Measurements from ENCODE around the gene MCC. TPM values are rescaled to one million over a fixed set of nuclear protein-coding genes. Genes with fewer than 3 reads are reported as not detected.
"Not testable (repeated sequence)": the region's sequence is repeated elsewhere in the genome, so short reads cannot be mapped to it uniquely, and the experiment has no call there.

The MCC gene
- total RNA-seq, 1 donor from 2014 or later: 29.4 TPM

DNA sequence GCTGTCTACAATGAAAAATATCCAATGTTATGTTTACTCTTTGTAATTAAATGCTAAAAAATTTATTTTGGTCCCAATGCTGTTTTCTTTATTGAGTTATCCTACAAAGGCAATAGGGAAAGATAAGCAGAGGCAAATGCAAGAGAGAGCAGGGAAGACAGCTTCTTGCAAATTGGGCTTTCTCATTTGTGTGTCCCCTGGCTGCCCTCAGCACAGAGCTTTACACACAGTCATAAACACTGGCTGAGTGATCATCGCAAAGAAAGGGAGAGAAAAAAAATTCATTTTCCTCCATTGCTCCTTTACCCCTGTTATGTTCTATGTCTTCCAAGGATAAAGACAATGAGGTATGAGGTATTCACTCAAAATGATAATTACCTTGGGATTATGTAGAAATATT is 51.1 kb downstream of the MCC start:
- intact Hi-C loops (cut with DNase I): no loop called here
- no peak for ATAC-seq (ENCODE audit: poor library complexity)
- no peak for DNase-seq

DNA sequence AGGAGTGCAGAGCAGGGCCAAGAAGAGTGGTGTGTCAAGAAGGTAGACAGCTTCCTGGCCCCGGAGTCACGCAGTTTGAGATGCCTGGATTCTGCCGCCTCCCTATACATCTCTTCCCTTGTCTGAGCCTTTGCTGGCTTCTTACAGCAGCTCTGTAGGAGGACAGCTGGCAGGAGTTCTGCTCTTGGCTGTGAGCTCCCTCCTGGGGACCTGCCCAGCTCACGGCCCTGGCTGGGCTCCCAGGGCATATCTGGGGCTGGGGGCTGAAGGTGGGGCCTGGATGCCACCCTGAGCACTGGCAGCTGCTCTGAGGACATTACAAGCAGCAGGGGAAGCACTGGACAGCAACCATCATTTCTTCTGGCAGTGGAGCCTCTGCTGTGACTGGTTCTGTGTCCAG is 52.7 kb downstream of the MCC start:
- peak; percentile 55 for DNase-seq
- intact Hi-C loops (cut with DNase I): no loop called here
- peak; percentile 94 for ATAC-seq (ENCODE audit: poor library complexity)

DNA sequence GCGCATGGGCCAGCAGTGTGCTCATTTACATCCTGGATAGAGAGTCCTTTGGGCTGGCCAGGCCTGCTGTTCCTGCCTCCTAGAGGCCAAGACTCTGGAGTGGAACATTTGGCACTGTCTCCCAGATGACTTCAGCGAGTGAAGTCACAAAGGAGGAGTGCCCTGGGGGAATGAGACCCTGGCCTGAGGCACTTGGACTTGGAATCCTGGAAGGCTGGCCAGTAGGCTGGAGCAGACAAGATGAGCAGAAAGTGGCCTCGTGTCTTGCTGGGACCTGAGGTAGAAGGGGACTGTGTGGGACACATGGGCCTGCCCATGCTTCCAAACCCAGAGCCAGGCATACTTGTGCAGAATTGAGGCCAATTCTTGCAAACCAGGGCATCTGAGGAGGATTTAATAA is 53.4 kb downstream of the MCC start, which contains the start of gene TSSK1B:
TSS of gene TSSK1B (minus strand) at position 101 of the 400 bp plus-strand sequence. CDS start 150 bp downstream, outside the sequence.
- ATAC-seq (ENCODE audit: poor library complexity): no peak
- intact Hi-C loops (cut with DNase I): no loop called here

GRCh38 chr5:113433862-113434612 is 54.2 kb downstream of the MCC start:
- intact Hi-C loops (cut with DNase I): no loop called here
- ATAC-seq (ENCODE audit: poor library complexity): no peak
- DNase-seq: no peak

More for the DNA sequence above, 53.4 kb downstream of the MCC start, which contains the start of gene TSSK1B:
- DNase-seq: no peak

- intact Hi-C loops (cut with DNase I): no loop called here
- no peak for ATAC-seq (ENCODE audit: poor library complexity)
- DNase-seq: no peak
Measured at GRCh38 chr5:113433071-113433470, 55.2 kb downstream of the MCC start.

DNA sequence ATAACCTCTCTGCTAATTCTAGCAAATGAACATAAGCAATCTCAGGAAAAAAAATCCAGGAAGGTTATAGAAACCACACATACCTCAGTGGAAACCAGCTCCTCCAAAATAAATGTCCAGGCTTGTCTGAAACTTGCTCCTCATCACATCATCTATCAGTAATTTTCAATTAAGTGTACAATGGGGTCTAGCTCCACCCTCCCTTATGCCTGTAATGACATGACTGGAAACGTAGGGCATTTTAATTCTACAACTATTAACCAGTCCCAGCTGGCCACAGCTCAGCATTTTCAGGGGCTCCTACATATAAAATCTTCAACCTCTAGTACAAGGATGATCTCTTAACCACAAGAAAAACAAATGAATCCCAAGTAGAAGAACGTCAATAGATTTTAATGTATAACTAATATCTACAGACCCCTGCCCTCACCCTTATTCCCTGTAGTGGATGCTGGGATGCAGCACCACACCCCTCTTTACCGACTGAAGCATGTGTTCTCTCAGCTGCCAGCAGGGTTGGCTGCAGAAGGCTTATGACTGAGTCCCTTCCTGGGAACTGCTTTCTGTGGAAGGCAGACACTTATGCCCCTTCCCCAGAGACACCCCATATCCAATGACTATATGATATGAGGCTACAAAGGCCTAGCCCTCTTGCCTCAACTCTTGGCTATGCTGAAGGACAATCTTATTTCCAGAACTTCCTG is 60.2 kb downstream of the MCC start:
- intact Hi-C loops (cut with DNase I): no loop called here
- no peak for DNase-seq
- ATAC-seq (ENCODE audit: poor library complexity): no peak

DNA sequence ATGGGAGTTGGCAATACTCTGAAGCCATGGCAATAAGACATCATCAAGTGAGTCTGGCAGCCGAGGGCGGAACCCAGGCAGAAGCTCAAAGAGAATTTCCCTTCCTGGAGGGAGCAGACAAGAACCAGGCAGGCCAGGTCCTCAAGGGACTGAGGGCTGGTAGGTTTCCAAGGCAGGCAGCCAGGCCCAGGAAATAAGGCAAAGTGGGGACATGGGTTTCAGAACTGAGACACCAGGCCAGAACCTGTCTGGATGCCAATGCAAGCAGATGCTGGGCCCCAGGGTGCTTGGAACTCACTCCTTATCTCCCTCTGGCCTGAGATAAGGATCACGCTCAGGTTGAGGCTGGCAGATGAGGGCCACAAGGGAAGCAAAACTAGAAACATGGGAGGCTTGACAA is 62.3 kb downstream of the MCC start:
- ATAC-seq (ENCODE audit: poor library complexity): peak; percentile 27

GRCh38 chr5:113421693-113422092 is 66.6 kb downstream of the MCC start:
- intact Hi-C loops (cut with DNase I): no loop called here
- no peak for DNase-seq
- no peak for ATAC-seq (ENCODE audit: poor library complexity)

More for the DNA sequence above, 62.3 kb downstream of the MCC start:
- intact Hi-C loops (cut with DNase I): no loop called here
- DNase-seq: peak; percentile 55

- no peak for DNase-seq
- no peak for ATAC-seq (ENCODE audit: poor library complexity)
- intact Hi-C loops (cut with DNase I): no loop called here
Measured at GRCh38 chr5:113405530-113405929, 82.7 kb downstream of the MCC start.

DNA sequence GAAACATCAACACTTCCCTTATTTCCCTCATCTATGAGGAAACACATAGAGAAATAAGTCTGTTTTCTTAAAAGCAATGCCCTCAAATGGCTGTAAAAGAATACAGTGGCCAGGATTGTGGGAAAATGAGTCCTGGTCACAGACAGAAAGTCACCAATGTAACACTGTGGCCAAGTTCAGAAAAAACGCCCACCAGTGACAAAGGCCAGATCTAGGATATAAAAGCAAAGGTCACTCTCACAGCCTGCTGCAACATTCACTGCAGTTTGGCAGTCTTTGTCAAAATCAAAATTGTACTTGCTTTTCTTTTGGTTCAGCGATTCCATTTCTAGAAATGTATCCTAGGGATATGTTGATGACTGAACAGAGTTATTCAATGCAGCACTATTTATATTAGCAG is 84.0 kb downstream of the MCC start:
- intact Hi-C loops (cut with DNase I): no loop called here
- DNase-seq (no peak), ATAC-seq (ENCODE audit: poor library complexity) (no peak)

GRCh38 chr5:113397986-113398385 is 90.3 kb downstream of the MCC start:
- intact Hi-C loops (cut with DNase I); ATAC-seq (ENCODE audit: poor library complexity); DNase-seq: not testable (repeated sequence)

GRCh38 chr5:113397046-113397445 is 91.2 kb downstream of the MCC start:
- DNase-seq: no peak
- no peak for ATAC-seq (ENCODE audit: poor library complexity)
- intact Hi-C loops (cut with DNase I): no loop called here

GRCh38 chr5:113394658-113395057 is 93.6 kb downstream of the MCC start:
- DNase-seq: no peak
- intact Hi-C loops (cut with DNase I): no loop called here
- ATAC-seq (ENCODE audit: poor library complexity): no peak

DNA sequence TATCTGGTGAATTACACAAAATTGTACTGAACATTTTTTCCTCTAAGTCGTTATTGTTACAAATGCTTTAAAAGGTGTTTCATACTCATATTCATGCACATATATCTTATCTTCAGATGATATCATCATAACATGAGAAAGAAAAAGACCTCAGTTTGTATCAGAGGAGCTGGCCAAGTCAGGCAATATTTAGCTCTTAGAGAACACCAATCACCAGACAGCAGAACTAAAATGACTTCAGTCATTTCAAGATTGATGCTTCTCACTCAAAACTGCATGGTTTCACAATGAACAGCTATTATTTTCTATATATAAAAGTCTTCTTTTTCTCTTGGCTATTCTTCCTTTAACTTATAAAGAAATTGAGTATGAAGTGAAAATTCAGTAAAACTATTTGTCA is 98.0 kb downstream of the MCC start:
- intact Hi-C loops (cut with DNase I): no loop called here
- DNase-seq: no peak
- no peak for ATAC-seq (ENCODE audit: poor library complexity)

- ATAC-seq (ENCODE audit: poor library complexity) (no peak), DNase-seq (no peak)
- intact Hi-C loops (cut with DNase I): no loop called here
Measured at GRCh38 chr5:113389116-113389515, 99.1 kb downstream of the MCC start.

GRCh38 chr5:113387844-113388243 is 100.4 kb downstream of the MCC start:
- intact Hi-C loops (cut with DNase I): no loop called here
- ATAC-seq (ENCODE audit: poor library complexity) (no peak), DNase-seq (no peak)

DNA sequence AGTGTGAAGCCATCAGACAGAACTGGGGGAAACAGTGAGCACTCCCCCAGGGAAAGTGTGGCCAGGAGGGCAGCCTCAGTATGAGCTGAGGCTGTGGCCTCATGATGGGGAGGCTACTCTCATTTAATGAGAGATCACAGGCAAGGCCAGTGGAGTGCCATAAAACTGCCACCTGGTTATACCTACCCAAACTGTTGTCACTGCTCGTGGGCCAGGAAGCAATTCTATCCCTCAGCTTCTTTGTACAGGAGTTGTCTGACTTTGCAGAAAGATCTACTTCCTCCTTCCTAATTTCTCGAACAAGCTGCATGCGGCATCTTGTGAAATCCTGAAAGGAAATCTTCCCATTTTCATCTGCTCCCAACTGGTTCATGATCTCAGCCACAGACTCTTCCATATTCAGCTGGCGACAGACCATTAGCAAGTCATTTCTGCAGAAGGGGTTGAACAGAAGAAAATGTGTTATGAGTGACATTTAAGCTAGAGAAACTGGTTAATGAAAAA is 103.4 kb downstream of the MCC start:
- DNase-seq: no peak
- ATAC-seq (ENCODE audit: poor library complexity): no peak
- intact Hi-C loops (cut with DNase I): no loop called here

DNA sequence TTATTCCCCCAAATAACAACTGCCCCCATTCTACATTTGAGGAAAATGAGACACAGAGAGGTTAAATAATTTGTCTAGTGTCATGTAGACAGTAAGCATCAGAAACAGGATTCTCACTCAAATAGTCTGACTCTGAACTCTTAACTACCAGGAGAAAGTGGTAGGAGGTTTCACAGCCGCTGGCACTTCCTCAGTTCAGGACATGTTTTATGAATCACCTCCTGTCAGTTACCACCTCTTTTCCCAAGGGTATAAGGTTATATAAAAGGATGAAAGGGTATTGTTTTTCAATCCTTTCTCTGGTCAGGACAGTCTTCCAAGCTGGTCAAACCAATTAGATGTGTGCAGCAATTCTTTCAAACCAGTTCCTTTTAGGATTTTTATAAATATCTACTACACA is 105.5 kb downstream of the MCC start:
- intact Hi-C loops (cut with DNase I): no loop called here
- ATAC-seq (ENCODE audit: poor library complexity) (no peak), DNase-seq (no peak)

- no peak for DNase-seq
- intact Hi-C loops (cut with DNase I): no loop called here
Measured at GRCh38 chr5:113381791-113382190, 106.5 kb downstream of the MCC start.

GRCh38 chr5:113380807-113381326 is 107.4 kb downstream of the MCC start:
- ATAC-seq (ENCODE audit: poor library complexity): no peak
- no peak for DNase-seq
- intact Hi-C loops (cut with DNase I): no loop called here

More at GRCh38 chr5:113381791-113382190, 106.5 kb downstream of the MCC start:
- ATAC-seq (ENCODE audit: poor library complexity): no peak

Data from Right ventricle myocardium superior (tissue), 1 donor.